Coronary artery (tissue), 2 donors: ENCODE results near the gene TPM4.
"Not testable (repeated sequence)": the region's sequence is repeated elsewhere in the genome, so short reads cannot be mapped to it uniquely, and the experiment has no call there.

Source experiments
- DNase-seq: peaks from one replicate; pipeline ENCODE4 v3.0.0-alpha.2; 2017; ENCODE audit warnings: low spot score
- H3K27ac ChIP-seq, 2 donors: fragments of 200-600 bp; sonication (generic); one replicate each; pipeline ENCODE4 v1.5.1; 2016 to 2019
- H3K4me3 ChIP-seq: fragments of 200-600 bp; sonication (generic); 2 replicates; pipeline ENCODE4 v1.5.1; 2016; ENCODE audit warnings: mild to moderate bottlenecking, moderate library complexity
- TF ChIP-seq, protein P1 (sequence below): fragments of 200-600 bp; sonication (generic); IDR thresholded peaks from one replicate; pipeline ENCODE4 v1.5.1; 2019; ENCODE audit warnings: antibody characterized with exemption

Gene TPM4

DNA sequence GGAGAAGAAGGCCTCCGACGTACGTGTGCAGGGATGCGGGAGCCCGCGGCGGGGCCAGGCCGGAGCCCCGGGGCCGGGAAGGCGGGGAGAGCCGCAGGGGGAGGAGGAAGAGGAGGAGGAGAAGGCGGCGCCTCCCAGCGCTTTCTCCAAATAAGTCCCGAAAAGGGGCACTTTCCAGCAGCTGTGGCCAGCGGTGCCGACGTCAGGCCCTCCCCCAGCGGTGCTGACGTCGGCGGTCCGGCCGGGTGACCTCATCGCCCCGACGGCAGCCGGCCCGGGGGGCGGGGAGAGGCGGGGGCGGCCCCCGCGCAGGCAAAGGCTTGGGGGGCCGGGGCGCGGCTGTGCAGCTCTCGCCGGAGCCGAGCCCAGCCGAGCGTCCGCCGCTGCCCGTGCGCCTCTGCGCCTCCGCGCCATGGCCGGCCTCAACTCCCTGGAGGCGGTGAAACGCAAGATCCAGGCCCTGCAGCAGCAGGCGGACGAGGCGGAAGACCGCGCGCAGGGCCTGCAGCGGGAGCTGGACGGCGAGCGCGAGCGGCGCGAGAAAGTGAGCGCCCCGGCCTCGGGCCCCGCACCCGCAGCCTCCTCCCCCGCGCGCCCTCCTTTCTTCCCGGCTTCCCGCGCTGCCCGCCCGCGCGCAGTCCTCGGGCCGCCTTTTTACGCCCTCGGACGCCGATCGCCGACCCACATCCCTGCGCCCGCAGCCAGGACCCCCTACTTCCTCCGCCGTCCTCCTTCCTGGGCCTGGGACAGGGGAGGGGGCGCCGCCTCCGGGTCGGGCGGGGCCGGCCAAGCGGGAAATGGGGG, at the start of gene TPM4:
Gene TPM4, plus strand, starts transcription at position 342 of the 804 bp plus-strand sequence. Its CDS starts 71 bp downstream, at position 413.
- TF ChIP-seq, protein P1, sequence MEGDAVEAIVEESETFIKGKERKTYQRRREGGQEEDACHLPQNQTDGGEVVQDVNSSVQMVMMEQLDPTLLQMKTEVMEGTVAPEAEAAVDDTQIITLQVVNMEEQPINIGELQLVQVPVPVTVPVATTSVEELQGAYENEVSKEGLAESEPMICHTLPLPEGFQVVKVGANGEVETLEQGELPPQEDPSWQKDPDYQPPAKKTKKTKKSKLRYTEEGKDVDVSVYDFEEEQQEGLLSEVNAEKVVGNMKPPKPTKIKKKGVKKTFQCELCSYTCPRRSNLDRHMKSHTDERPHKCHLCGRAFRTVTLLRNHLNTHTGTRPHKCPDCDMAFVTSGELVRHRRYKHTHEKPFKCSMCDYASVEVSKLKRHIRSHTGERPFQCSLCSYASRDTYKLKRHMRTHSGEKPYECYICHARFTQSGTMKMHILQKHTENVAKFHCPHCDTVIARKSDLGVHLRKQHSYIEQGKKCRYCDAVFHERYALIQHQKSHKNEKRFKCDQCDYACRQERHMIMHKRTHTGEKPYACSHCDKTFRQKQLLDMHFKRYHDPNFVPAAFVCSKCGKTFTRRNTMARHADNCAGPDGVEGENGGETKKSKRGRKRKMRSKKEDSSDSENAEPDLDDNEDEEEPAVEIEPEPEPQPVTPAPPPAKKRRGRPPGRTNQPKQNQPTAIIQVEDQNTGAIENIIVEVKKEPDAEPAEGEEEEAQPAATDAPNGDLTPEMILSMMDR, result no peak
- Histone ChIP-seq H3K27ac (peak within 1 kb of the TSS; percentile 100), H3K4me3 (peak within 1 kb of the TSS; percentile 98)

DNA sequence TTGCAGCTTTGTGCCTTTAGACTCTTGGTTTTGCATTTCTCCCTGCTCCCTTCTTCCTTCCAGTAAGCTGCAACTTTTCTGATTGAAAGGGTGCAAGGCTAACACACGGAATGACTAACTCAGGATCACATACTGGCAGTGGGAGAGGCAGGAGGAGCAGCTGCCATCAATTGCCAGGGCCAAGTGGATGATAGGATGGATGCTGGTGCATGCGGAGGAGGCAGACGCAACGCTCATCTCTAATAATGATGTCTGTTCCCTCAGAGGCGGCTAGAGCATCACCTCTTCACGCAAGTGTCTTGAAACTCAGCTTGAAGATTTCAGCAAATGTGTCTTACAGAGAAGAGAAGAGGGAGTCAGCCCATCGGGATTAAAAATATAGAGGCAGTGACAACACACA, 49.5 kb upstream of the TPM4 start:
- TF ChIP-seq, protein P1, result no peak
- H3K4me3 ChIP-seq, result no peak overlapping the region
- DNase-seq, result no peak
- H3K27ac ChIP-seq, result no peak overlapping the region

More for the DNA sequence above, at the start of gene TPM4:
- DNase-seq, result peak; percentile 98

DNA sequence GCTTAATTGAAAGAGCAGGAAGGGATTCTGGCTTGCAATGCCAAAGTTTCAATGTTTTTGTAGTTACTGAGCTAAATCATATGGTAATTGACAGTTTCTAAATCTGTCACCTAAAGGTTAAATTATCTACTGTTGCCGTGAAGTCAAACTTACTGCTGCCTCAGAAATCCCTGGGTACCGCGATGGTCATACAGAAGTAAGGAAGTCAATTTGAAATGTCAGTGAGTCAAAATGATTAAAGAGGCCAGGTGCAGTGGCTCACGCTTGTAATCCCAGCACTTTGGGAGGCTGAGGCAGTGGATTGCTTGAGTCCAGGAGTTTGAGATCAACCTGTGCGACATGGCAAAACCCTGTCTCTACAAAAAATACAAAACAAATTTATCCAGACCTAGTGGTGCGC, 48.8 kb upstream of the TPM4 start:
- TF ChIP-seq, protein P1, result no peak

DNA sequence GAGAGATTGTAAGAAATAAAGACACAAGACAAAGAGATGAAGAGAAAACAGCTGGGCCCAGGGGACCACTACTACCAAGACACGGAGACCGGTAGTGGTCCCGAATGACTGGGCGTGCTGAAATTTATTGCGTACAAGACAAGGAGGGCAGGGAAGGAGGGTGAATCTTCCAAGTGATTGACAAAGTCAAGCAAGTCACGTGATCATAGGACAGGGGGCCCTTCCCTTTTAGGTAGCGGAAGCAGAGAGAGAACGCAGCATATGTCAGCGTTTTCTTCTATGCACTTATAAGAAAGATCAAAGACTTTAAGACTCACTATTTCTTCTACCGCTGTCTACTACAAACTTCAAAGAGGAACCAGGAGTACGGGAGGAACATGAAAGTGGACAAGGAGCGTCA, 46.1 kb upstream of the TPM4 start:
- DNase-seq, H3K27ac ChIP-seq, H3K4me3 ChIP-seq: not testable (repeated sequence)

More for the DNA sequence above, 48.8 kb upstream of the TPM4 start:
- Histone ChIP-seq H3K4me3 (no peak overlapping the region), H3K27ac (no peak overlapping the region)
- no peak for DNase-seq

DNA sequence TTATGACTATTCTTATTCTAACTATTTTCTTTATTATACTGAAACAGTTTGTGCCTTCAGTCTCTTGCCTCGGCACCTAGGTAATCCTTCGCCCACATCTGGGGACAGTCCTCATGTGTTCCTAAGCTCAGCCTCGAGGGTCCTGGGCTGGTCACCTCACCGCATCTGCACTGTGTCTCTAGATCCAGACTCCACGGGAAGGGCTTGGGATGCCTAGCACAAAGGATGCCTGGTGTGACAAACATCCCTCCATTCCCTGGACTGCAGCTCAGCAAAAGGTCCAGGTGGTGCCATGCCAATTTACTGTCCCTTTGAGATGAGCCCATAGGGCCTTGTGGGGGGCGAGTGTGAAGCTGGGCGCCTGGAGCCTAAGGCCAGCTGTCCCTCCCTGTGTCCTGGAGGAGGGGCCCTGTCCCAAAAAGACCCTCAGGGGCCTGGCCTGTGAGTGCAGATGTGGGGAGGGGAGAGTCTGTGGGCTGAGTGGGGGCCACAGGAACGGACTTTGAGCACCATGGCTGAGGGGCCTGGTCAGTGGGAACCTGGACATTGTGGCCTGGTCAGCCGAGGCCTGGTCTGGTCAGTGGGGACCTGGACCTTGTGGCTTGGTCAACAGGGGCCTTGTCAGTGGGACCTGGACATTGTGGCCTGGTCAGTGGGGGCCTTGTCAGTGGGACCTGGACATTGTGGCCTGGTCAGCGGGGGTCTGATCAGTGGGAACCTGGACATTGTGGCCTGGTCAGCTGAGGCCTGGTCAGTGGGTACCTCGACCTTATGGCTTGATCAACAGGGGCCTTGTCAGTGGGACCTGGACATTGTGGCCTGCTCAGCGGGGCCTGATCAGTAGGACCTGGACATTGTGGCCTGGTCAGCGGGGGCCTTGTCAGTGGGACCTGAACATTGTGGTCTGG, 45.1 kb upstream of the TPM4 start:
- TF ChIP-seq, protein P1, result no peak
- DNase-seq, result peak; percentile 47
- H3K4me3 ChIP-seq, result no peak overlapping the region
- H3K27ac ChIP-seq, result no peak overlapping the region

DNA sequence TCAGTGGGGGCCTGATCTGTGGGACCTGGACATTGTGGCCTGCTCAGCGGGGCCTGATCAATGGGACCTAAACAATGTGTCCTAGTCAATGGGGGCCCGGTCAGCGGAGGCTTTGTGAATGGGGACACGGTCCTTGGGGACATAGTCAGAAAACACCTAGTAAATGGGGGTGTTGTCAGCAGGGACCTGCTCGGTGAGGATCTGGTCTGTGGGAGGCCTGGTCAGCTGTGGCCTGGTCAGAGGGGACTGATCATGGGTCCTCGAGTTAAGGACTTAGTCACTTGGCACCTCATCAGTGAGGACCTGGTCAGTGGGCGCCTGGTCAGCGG, 44.5 kb upstream of the TPM4 start:
- DNase-seq, result no peak
- H3K4me3 ChIP-seq, result no peak overlapping the region
- no peak overlapping the region for H3K27ac ChIP-seq
- TF ChIP-seq, protein P1, result no peak

DNA sequence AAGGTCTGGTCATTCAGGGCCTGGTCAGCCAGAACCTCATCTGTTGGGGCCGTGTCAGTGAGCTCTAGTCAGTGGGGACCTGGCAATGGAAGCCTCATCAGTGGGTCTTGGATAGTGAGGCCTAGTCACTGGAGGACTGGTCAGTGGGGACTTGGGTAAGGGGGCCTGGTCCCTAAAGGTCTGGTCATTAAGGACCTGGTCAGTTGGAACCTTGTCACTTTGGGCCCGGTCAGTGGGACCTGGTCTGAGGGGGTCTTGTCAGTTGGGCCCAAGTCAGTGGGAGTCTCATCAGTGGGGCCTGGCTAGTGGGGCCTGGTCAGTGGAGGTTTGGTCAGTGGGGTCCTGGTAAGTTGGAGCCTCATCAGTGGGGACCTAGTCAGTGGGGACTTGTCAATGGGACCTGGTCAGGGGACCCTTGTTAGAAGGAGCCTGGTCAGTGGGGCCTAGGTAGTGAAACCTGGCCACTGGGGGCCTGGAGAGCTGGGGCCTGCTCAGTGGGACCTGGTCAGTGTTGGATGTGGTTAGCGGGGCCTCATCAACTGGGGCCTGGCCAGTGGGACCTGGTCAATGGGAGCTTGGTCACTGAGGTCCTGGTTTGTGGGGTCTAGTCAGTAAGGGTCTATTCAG, 43.7 kb upstream of the TPM4 start:
- no peak overlapping the region for H3K4me3 ChIP-seq
- TF ChIP-seq, protein P1, result no peak
- no peak overlapping the region for H3K27ac ChIP-seq
- no peak for DNase-seq
